ENCODE measurements around the gene TTLL13.

Gene TTLL13

GRCh38 chr15:90212221-90213098, 36.9 kb upstream of the TTLL13 start:
- Histone ChIP-seq H3K36me3 (replicated peaks; ENCODE audit: low read depth, low read length) (no peaks in the 10 kb centered on the region), H2AFZ (ENCODE audit: low read depth, low read length) (no peak overlapping the region), H3K4me3 (ENCODE audit: low read length) (no peak overlapping the region), H3K9ac (ENCODE audit: low read length) (no peak overlapping the region), H4K20me1 (ENCODE audit: insufficient read depth, low read length) (no peaks in the 10 kb centered on the region), H3K4me1 (ENCODE audit: low read length) (peaks cover 7% of the 10 kb centered on the region), H3K27ac (ENCODE audit: low read length) (no peak overlapping the region), H3K9me3 (ENCODE audit: insufficient read depth, low read length) (no peaks in the 10 kb centered on the region), H3K79me2 (ENCODE audit: low read length) (no peaks in the 10 kb centered on the region), H3K27me3 (ENCODE audit: low read depth, low read length) (no peaks in the 10 kb centered on the region), H3K4me2 (ENCODE audit: low read length) (no peak overlapping the region)
- TF ChIP-seq CTCF (IDR thresholded peaks at IDR 0.05; ENCODE audit: low read depth, low read length) (no peak), EZH2phosphoT487 (IDR thresholded peaks at IDR 0.05; ENCODE audit: low read depth) (no peak)

GRCh38 chr15:90213122-90213817, 36.1 kb upstream of the TTLL13 start:
- H3K36me3 ChIP-seq (replicated peaks; ENCODE audit: low read depth, low read length): no peaks in the 10 kb centered on the region
- no peaks in the 10 kb centered on the region for H3K9me3 ChIP-seq (ENCODE audit: insufficient read depth, low read length)
- H3K4me2 ChIP-seq (ENCODE audit: low read length): no peak overlapping the region
- H3K79me2 ChIP-seq (ENCODE audit: low read length): no peaks in the 10 kb centered on the region
- H3K27me3 ChIP-seq (ENCODE audit: low read depth, low read length): no peaks in the 10 kb centered on the region
- H2AFZ ChIP-seq (ENCODE audit: low read depth, low read length): no peak overlapping the region
- TF ChIP-seq EZH2phosphoT487 (IDR thresholded peaks at IDR 0.05; ENCODE audit: low read depth) (no peak), CTCF (IDR thresholded peaks at IDR 0.05; ENCODE audit: low read depth, low read length) (no peak)
- H4K20me1 ChIP-seq (ENCODE audit: insufficient read depth, low read length): no peaks in the 10 kb centered on the region
- H3K4me1 ChIP-seq (ENCODE audit: low read length): peaks cover 7% of the 10 kb centered on the region
- no peak overlapping the region for H3K9ac ChIP-seq (ENCODE audit: low read length)
- H3K27ac ChIP-seq (ENCODE audit: low read length): no peak overlapping the region
- H3K4me3 ChIP-seq (ENCODE audit: low read length): no peak overlapping the region

- peaks cover 7% of the 10 kb centered on the region for H3K4me1 ChIP-seq (ENCODE audit: low read length)
- no peaks in the 10 kb centered on the region for H4K20me1 ChIP-seq (ENCODE audit: insufficient read depth, low read length)
- H2AFZ ChIP-seq (ENCODE audit: low read depth, low read length): no peak overlapping the region
- no peak for TF ChIP-seq CTCF (IDR thresholded peaks at IDR 0.05; ENCODE audit: low read depth, low read length)
- TF ChIP-seq EZH2phosphoT487 (IDR thresholded peaks at IDR 0.05; ENCODE audit: low read depth): no peak
- no peaks in the 10 kb centered on the region for H3K9me3 ChIP-seq (ENCODE audit: insufficient read depth, low read length)
- no peak overlapping the region for H3K9ac ChIP-seq (ENCODE audit: low read length)
- H3K4me3 ChIP-seq (ENCODE audit: low read length): no peak overlapping the region
- no peak overlapping the region for H3K27ac ChIP-seq (ENCODE audit: low read length)
- H3K27me3 ChIP-seq (ENCODE audit: low read depth, low read length): no peaks in the 10 kb centered on the region
- H3K36me3 ChIP-seq (replicated peaks; ENCODE audit: low read depth, low read length): no peaks in the 10 kb centered on the region
- H3K79me2 ChIP-seq (ENCODE audit: low read length): no peaks in the 10 kb centered on the region
- no peak overlapping the region for H3K4me2 ChIP-seq (ENCODE audit: low read length)
Measured at GRCh38 chr15:90213818-90214204, 35.5 kb upstream of the TTLL13 start.

GRCh38 chr15:90214553-90215196, 34.7 kb upstream of the TTLL13 start:
- Histone ChIP-seq H2AFZ (ENCODE audit: low read depth, low read length) (no peak overlapping the region), H3K9ac (ENCODE audit: low read length) (no peak overlapping the region), H3K4me1 (ENCODE audit: low read length) (peaks cover 3% of the 10 kb centered on the region), H3K27ac (ENCODE audit: low read length) (no peak overlapping the region), H3K27me3 (ENCODE audit: low read depth, low read length) (no peaks in the 10 kb centered on the region), H4K20me1 (ENCODE audit: insufficient read depth, low read length) (no peaks in the 10 kb centered on the region), H3K4me3 (ENCODE audit: low read length) (no peak overlapping the region), H3K4me2 (ENCODE audit: low read length) (no peak overlapping the region), H3K36me3 (replicated peaks; ENCODE audit: low read depth, low read length) (no peaks in the 10 kb centered on the region), H3K9me3 (ENCODE audit: insufficient read depth, low read length) (no peaks in the 10 kb centered on the region), H3K79me2 (ENCODE audit: low read length) (no peaks in the 10 kb centered on the region)
- TF ChIP-seq CTCF (IDR thresholded peaks at IDR 0.05; ENCODE audit: low read depth, low read length) (no peak), EZH2phosphoT487 (IDR thresholded peaks at IDR 0.05; ENCODE audit: low read depth) (no peak)

All from OCI-LY3 (cell line).